A549 (cell line): ENCODE results near the gene PRRX1. TPM values are rescaled to one million over a fixed set of nuclear protein-coding genes. Genes with fewer than 3 reads are reported as not detected.

ENCODE experiments used
- ATAC-seq, 2 experiments: fragments of 200-7000 bp in 1 of 2; fragments of >200 bp in 1 of 2; cut with Nextera tagmentation in 1 of 2; cut with Tn5 transposase in 1 of 2; 3 replicates each; pipeline versions ENCODE4 v1.8.0 to v1.9.1; 2018 to 2020; ENCODE audit warnings: mild to moderate bottlenecking in 1 of 2, moderate library complexity in 1 of 2
- CTCF ChIA-PET: fragments of 300-600 bp; sonication (Branson Sonifier 250); formaldehyde crosslinking; extraction: SDS; loops from one replicate; lab custom pipeline; 2021; ENCODE audit warnings: antibody characterized with exemption, inconsistent platforms; lab: Yijun Ruan, JAX
- POLR2A ChIA-PET: fragments of 350-600 bp; formaldehyde crosslinking; extraction: SDS; loops from one replicate; lab custom pipeline; 2021; ENCODE audit warnings: antibody characterized with exemption, inconsistent platforms; lab: Yijun Ruan, JAX
- DNase-seq, 2 experiments: peaks; one replicate each; pipeline versions ENCODE4 v3.0.0 to v3.0.0-alpha.2; 2011 to 2016; ENCODE audit warnings: low read depth in 1 of 2, low spot score in 1 of 2
- FAIRE-seq: peaks from 2 replicates; lab custom pipeline; 2011; peaks lifted over from hg19 to GRCh38; lab: Jason Lieb, UNC
- H3K27ac ChIP-seq, 2 experiments: fragments of >200 bp; sonication (Bioruptor Twin); formaldehyde crosslinking; 3 replicates each; pipeline ENCODE4 v1.5.1; 2016 to 2017
- H3K4me1 ChIP-seq: fragments of >200 bp; sonication (Bioruptor Twin); formaldehyde crosslinking; 3 replicates; pipeline ENCODE4 v1.6.1; 2016
- H3K4me2 ChIP-seq: fragments of >200 bp; sonication (Bioruptor Twin); formaldehyde crosslinking; 3 replicates; pipeline ENCODE4 v1.6.1; 2016
- H3K4me3 ChIP-seq: fragments of >200 bp; sonication (Bioruptor Twin); formaldehyde crosslinking; 3 replicates; pipeline ENCODE4 v1.5.1; 2016
- H3K9me3 ChIP-seq: fragments of >200 bp; sonication (Bioruptor Twin); formaldehyde crosslinking; 3 replicates; pipeline ENCODE4 v1.6.1; 2016
- CBX2 ChIP-seq: fragments of 200-600 bp; sonication (generic); IDR thresholded peaks from 2 replicates; pipeline ENCODE4 v1.6.1; 2016; ENCODE audit warnings: low read depth, mild to moderate bottlenecking, borderline replicate concordance
- ESRRA ChIP-seq: fragments of 150-350 bp; IDR thresholded peaks from 2 replicates; pipeline ENCODE4 v1.6.1; 2014; ENCODE audit warnings: mild to moderate bottlenecking, low read length, borderline replicate concordance
- FOSL2 ChIP-seq, 2 experiments: fragments of 450-650 bp in 1 of 2; fragments of >200 bp in 1 of 2; sonication (Bioruptor Twin) in 1 of 2; formaldehyde crosslinking; IDR thresholded peaks; 2 replicates each; pipeline versions ENCODE4 v1.5.0 to v1.6.1; 2016 to 2020; ENCODE audit warnings: mild to moderate bottlenecking in 1 of 2, moderate library complexity in 1 of 2
- FOXS1 ChIP-seq: fragments of 250-450 bp; sonication (Bioruptor Pico); IDR thresholded peaks from 2 replicates; pipeline ENCODE4 v1.5.0; 2020; ENCODE audit warnings: mild to moderate bottlenecking, moderate library complexity
- HOXA7 ChIP-seq: fragments of 250-450 bp; sonication (Bioruptor Pico); IDR thresholded peaks from 2 replicates; pipeline ENCODE4 v1.5.0; 2020; ENCODE audit warnings: mild to moderate bottlenecking, moderate library complexity
- HOXB5 ChIP-seq: fragments of 250-450 bp; sonication (Bioruptor Pico); IDR thresholded peaks from 2 replicates; pipeline ENCODE4 v1.5.0; 2020; ENCODE audit warnings: mild to moderate bottlenecking, moderate library complexity
- NPAS2 ChIP-seq: fragments of 250-450 bp; sonication (Bioruptor Pico); IDR thresholded peaks from 2 replicates; pipeline ENCODE4 v1.8.0; 2022; ENCODE audit warnings: mild to moderate bottlenecking, moderate library complexity, borderline replicate concordance
- RFX5 ChIP-seq: fragments of 450-650 bp; IDR thresholded peaks from 2 replicates; pipeline ENCODE4 v1.7.1; 2014; ENCODE audit warnings: antibody characterized with exemption, mild to moderate bottlenecking, moderate library complexity
- RNF2 ChIP-seq: fragments of 200-600 bp; sonication (generic); IDR thresholded peaks from 2 replicates; pipeline ENCODE4 v1.6.1; 2016; ENCODE audit warnings: low read depth, mild to moderate bottlenecking, antibody characterized with exemption, moderate library complexity, borderline replicate concordance
- SMC3 ChIP-seq: fragments of >200 bp; sonication (Bioruptor Twin); formaldehyde crosslinking; IDR thresholded peaks from 3 replicates; pipeline ENCODE4 v1.6.1; 2018; ENCODE audit warnings: inconsistent platforms
- WGBS: methylation state at CpG from one replicate; pipeline ENCODE4 v1.1.6; 2017; ENCODE audit errors: missing lambda C conversion rate; 5-methylcytosine and 5-hydroxymethylcytosine counted together
- polyA plus RNA-seq, 4 experiments: library from polyadenylated mRNA; depleted of rRNA in 3 of 4; stranded (reverse); fragments of >200 nt; fragmentation: RNase III in 1 of 4; extraction: RNeasy Plus Mini Kit Qiagen cat#74134 plus additional on column Dnase treatment in 1 of 4; gene quantifications; 2 replicates in 3 of 4; 3 replicates in 1 of 4; pipeline ENCODE4 v1.2.3, GENCODE V29; 2011 to 2017
- TF ChIP-seq, protein P1 (sequence below): fragments of 200-600 bp; sonication (generic); IDR thresholded peaks from 2 replicates; pipeline ENCODE4 v1.6.1; 2016; ENCODE audit warnings: antibody characterized with exemption, mild to moderate bottlenecking, moderate library complexity
- TF ChIP-seq, protein P2 (sequence below): fragments of 250-450 bp; sonication (Bioruptor Pico); IDR thresholded peaks from 2 replicates; pipeline ENCODE4 v1.5.0; 2020; ENCODE audit warnings: low read depth, mild to moderate bottlenecking, moderate library complexity
- TF ChIP-seq, protein P3 (sequence below): IDR thresholded peaks from 2 replicates; pipeline ENCODE4 v1.6.1; 2012
- TF ChIP-seq, protein P4 (sequence below): fragments of >200 bp; sonication (Bioruptor Twin); formaldehyde crosslinking; IDR thresholded peaks from 3 replicates; pipeline ENCODE4 v1.6.1; 2016

Gene PRRX1
- polyA plus RNA-seq, 2 of the 4 experiments (the other 2 are of a cell fraction) = 0.14 TPM; not detected in 1

DNA sequence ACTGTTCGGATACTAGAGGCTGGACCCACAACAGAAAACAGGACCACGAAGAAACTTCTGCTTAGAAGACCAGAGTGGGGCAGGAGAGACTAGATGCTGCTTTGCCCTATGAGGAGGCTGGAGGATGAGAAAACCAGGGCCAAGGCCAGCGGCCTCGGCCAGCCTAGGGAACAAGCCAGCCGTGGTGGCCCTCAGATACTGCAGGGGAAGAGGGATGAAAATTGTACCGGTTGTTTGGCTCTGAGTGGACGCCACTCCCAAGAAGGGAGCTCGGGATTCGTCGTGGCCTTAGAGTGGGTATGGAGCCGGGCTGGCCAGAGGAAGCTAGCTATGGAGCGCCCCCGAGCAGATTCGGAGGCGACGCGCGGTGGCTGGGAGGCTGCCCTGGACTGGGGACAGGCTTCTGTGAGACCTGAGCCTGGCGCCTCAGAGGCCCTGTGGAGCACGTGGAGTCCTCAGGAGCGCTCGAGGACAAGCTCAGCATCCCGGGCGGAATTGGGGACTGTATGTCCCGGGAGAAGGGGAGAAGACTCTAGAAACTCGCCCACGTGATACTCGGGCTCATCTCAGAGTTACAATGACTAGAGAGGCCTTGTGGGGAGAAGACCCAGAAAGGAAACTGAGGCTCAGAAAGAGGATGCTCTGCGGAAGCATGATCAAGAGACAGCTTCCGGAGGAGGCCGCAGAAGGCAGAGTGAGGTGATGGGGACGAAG is 2.8 kb downstream of the PRRX1 start:
- Histone ChIP-seq H3K9me3 (no peaks in the 10 kb centered on the region), H3K4me1 (peaks cover 5% of the 10 kb centered on the region; the same call in 1 of the 3 replicates)
- POLR2A ChIA-PET = no interaction called here
- no peak for TF ChIP-seq CBX2
- no peak for TF ChIP-seq HOXB5 (CRISPR knock-in tag)
- no peak for TF ChIP-seq RFX5
- no peak for TF ChIP-seq HOXA7
- TF ChIP-seq SMC3 = no peak
- no peak for TF ChIP-seq FOXS1 (CRISPR knock-in tag)
- TF ChIP-seq, protein P1, sequence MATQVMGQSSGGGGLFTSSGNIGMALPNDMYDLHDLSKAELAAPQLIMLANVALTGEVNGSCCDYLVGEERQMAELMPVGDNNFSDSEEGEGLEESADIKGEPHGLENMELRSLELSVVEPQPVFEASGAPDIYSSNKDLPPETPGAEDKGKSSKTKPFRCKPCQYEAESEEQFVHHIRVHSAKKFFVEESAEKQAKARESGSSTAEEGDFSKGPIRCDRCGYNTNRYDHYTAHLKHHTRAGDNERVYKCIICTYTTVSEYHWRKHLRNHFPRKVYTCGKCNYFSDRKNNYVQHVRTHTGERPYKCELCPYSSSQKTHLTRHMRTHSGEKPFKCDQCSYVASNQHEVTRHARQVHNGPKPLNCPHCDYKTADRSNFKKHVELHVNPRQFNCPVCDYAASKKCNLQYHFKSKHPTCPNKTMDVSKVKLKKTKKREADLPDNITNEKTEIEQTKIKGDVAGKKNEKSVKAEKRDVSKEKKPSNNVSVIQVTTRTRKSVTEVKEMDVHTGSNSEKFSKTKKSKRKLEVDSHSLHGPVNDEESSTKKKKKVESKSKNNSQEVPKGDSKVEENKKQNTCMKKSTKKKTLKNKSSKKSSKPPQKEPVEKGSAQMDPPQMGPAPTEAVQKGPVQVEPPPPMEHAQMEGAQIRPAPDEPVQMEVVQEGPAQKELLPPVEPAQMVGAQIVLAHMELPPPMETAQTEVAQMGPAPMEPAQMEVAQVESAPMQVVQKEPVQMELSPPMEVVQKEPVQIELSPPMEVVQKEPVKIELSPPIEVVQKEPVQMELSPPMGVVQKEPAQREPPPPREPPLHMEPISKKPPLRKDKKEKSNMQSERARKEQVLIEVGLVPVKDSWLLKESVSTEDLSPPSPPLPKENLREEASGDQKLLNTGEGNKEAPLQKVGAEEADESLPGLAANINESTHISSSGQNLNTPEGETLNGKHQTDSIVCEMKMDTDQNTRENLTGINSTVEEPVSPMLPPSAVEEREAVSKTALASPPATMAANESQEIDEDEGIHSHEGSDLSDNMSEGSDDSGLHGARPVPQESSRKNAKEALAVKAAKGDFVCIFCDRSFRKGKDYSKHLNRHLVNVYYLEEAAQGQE = no peak
- TF ChIP-seq RNF2 = no peak
- TF ChIP-seq, protein P2, sequence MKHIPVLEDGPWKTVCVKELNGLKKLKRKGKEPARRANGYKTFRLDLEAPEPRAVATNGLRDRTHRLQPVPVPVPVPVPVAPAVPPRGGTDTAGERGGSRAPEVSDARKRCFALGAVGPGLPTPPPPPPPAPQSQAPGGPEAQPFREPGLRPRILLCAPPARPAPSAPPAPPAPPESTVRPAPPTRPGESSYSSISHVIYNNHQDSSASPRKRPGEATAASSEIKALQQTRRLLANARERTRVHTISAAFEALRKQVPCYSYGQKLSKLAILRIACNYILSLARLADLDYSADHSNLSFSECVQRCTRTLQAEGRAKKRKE (CRISPR knock-in tag) = no peak
- TF ChIP-seq, protein P3, sequence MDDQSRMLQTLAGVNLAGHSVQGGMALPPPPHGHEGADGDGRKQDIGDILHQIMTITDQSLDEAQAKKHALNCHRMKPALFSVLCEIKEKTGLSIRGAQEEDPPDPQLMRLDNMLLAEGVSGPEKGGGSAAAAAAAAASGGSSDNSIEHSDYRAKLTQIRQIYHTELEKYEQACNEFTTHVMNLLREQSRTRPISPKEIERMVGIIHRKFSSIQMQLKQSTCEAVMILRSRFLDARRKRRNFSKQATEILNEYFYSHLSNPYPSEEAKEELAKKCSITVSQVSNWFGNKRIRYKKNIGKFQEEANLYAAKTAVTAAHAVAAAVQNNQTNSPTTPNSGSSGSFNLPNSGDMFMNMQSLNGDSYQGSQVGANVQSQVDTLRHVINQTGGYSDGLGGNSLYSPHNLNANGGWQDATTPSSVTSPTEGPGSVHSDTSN = no peak
- TF ChIP-seq NPAS2 (CRISPR knock-in tag) = no peak
- TF ChIP-seq ESRRA = no peak
- TF ChIP-seq, all 56 proteins: peak for 0
- 79% methylated on average over 32 of the region's 32 CpGs for WGBS
- CTCF ChIA-PET = no interaction called here
- FAIRE-seq (no peak), DNase-seq (no peak), ATAC-seq (no peak)
- no peak overlapping the region for H3K4me2 ChIP-seq
- no peak overlapping the region for H3K4me3 ChIP-seq
- H3K27ac ChIP-seq = no peak overlapping the region

DNA sequence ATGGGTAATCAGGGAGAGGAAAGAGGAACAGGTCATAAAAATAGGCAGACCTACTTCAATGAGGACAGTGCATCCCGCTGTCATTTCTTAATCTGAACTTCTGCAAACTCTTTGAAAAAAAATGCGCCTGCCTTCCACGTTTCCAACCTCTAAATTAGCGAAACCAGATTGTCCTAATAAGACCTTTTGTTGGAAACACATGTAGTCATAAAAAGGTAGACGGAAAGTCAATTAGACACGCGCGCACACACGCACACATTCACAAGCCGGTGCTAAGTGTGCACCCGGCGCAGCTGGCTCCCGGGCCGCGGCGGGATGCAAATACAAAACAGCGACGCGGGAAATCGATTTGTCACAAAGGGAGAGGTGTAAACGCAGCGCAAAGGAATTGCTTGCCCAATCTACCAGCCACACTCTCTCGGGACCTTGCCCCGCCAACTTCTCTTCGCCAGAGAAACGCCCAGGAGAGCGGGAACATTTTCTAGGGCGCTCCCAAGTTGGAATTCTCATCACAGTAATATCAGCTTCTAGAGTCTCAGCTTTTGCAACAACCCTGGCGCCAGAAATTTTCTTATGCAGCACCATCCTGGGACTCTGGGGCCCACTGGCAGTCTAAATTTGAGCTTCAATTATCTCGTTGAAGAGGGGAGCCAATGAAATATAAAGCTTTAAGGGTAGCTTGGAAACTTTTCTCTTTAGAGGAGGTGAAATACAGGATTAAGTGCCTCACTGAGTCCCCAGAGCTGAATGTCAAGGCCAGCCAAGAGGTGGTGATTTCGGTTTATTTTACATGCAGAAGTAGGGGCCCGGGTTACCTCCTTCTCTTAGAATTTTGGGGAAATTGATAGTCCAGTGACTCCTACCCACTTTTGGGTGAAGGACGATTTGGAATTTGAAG is 4.5 kb downstream of the PRRX1 start:
- TF ChIP-seq FOSL2 (IDR thresholded peaks at IDR 0.05) = no peak
- TF ChIP-seq FOSL2 (CRISPR knock-in tag; IDR thresholded peaks at IDR 0.05) = no peak
- TF ChIP-seq, protein P4, sequence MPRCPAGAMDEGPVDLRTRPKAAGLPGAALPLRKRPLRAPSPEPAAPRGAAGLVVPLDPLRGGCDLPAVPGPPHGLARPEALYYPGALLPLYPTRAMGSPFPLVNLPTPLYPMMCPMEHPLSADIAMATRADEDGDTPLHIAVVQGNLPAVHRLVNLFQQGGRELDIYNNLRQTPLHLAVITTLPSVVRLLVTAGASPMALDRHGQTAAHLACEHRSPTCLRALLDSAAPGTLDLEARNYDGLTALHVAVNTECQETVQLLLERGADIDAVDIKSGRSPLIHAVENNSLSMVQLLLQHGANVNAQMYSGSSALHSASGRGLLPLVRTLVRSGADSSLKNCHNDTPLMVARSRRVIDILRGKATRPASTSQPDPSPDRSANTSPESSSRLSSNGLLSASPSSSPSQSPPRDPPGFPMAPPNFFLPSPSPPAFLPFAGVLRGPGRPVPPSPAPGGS = no peak
- TF ChIP-seq RNF2 = no peak
- H3K4me1 ChIP-seq = no peaks in the 10 kb centered on the region
- FAIRE-seq (no peak), ATAC-seq (no peak), DNase-seq (no peak)
- no peak overlapping the region for H3K27ac ChIP-seq
- 66% methylated on average over 33 of the region's 33 CpGs for WGBS
- H3K4me3 ChIP-seq = no peak overlapping the region
- H3K9me3 ChIP-seq = no peaks in the 10 kb centered on the region
- H3K4me2 ChIP-seq = no peak overlapping the region
- CTCF ChIA-PET = no interaction called here
- POLR2A ChIA-PET = no interaction called here
